Measurements from ENCODE around the gene GPBP1L1.
"Not testable (repeated sequence)": the region's sequence is repeated elsewhere in the genome, so short reads cannot be mapped to it uniquely, and the experiment has no call there.

The GPBP1L1 gene

GRCh38 chr1:45612941-45613579 is 73.3 kb downstream of the GPBP1L1 start:
- H3K9me3 Mint-ChIP-seq, result no peaks in the 10 kb centered on the region
- H3K27me3 Mint-ChIP-seq, result no peaks in the 10 kb centered on the region
- intact Hi-C loops (cut with micrococcal nuclease), result no loop called here
- no peak overlapping the region for H3K27ac Mint-ChIP-seq
- H3K4me3 Mint-ChIP-seq, result no peak overlapping the region
- peaks cover 7% of the 10 kb centered on the region for H3K4me1 Mint-ChIP-seq (ENCODE audit: low read depth)
- H3K36me3 Mint-ChIP-seq (ENCODE audit: low read depth), result peaks cover 83% of the 10 kb centered on the region

DNA sequence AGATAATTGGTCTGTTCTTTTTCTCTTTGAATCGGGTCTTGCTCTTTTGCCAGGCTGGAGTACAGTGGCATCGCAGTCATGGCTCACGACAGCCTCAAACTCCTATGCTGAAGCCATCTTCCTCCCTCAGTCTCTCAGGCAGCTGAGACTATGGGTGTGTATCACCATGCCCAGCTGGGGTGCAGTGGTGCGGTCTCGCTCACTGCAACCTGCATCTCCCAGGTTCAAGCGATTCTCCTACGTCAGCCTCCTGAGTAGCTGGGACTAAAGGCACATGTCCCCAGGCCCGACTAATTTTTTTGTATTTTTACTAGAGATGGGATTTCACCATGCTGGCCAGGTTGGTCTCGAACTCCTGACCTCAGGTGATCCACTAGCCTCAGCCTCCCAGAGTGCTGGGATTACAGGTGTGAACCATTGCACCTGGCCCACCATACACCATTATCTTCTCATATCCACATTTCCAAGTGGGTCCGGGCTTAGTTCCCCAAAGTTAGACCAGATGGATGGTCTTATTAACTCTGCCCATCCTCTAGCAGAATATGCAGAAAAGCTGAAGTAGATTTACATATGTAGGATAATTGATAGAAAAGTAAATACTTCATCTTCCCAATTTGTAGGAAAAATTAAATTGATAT is 75.6 kb downstream of the GPBP1L1 start:
- no peak overlapping the region for H3K4me3 Mint-ChIP-seq

GRCh38 chr1:45608175-45609156 is 77.9 kb downstream of the GPBP1L1 start:
- intact Hi-C loops (cut with micrococcal nuclease), result loop anchor here (5.0 kb wide), 1 partner anchor 79 kb away; the partner anchor contains the start of genes GPBP1L1 and TMEM69
- peaks cover 27% of the 10 kb centered on the region for H3K4me1 Mint-ChIP-seq (ENCODE audit: low read depth)
- H3K36me3 Mint-ChIP-seq (ENCODE audit: low read depth), result peaks cover 76% of the 10 kb centered on the region
- H3K4me3 Mint-ChIP-seq, result peak overlapping the region; percentile 43
- no peaks in the 10 kb centered on the region for H3K9me3 Mint-ChIP-seq
- H3K27ac Mint-ChIP-seq, result peak overlapping the region; percentile 79
- H3K27me3 Mint-ChIP-seq, result no peaks in the 10 kb centered on the region

More for the DNA sequence above, 75.6 kb downstream of the GPBP1L1 start:
- Mint-ChIP-seq H3K27ac (no peak overlapping the region), H3K9me3 (no peaks in the 10 kb centered on the region), H3K27me3 (no peaks in the 10 kb centered on the region), H3K4me1 (ENCODE audit: low read depth) (peaks cover 27% of the 10 kb centered on the region), H3K36me3 (ENCODE audit: low read depth) (peaks cover 80% of the 10 kb centered on the region)
- intact Hi-C loops (cut with micrococcal nuclease), result no loop called here

GRCh38 chr1:45607404-45608074 is 78.8 kb downstream of the GPBP1L1 start:
- intact Hi-C loops (cut with micrococcal nuclease), result loop anchor here (5.0 kb wide), 1 partner anchor 80 kb away; the partner anchor contains the start of genes GPBP1L1 and TMEM69
- H3K4me1 Mint-ChIP-seq (ENCODE audit: low read depth), result peaks cover 27% of the 10 kb centered on the region
- H3K9me3 Mint-ChIP-seq, result no peaks in the 10 kb centered on the region
- H3K27ac Mint-ChIP-seq, result peak overlapping the region; percentile 79
- peaks cover 73% of the 10 kb centered on the region for H3K36me3 Mint-ChIP-seq (ENCODE audit: low read depth)
- no peaks in the 10 kb centered on the region for H3K27me3 Mint-ChIP-seq
- peak overlapping the region; percentile 43 for H3K4me3 Mint-ChIP-seq

DNA sequence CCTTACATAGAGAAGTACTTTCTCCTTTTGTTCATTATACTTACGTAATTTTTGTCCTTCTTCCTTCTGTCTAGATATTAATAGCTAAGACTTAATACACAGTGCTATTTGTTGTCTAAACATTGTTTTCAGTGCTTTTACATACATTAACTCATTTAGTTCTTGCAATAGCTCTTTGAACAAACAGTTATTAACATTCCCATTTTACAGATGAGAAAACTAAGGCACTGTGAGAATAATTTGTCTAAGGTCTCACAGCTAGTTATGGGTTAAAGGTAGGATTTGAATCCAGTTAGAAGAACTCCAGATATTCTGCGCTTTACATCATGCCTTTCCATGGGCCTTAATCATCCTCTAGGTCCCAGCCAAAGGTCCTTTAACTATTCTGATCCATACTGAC is 82.1 kb downstream of the GPBP1L1 start:
- Mint-ChIP-seq H3K9me3 (no peaks in the 10 kb centered on the region), H3K36me3 (ENCODE audit: low read depth) (peaks cover 71% of the 10 kb centered on the region), H3K4me3 (no peak overlapping the region), H3K27me3 (no peaks in the 10 kb centered on the region), H3K27ac (no peak overlapping the region), H3K4me1 (ENCODE audit: low read depth) (peaks cover 36% of the 10 kb centered on the region)
- intact Hi-C loops (cut with micrococcal nuclease), result no loop called here

- not testable (repeated sequence) for H3K27me3 Mint-ChIP-seq; H3K4me1 Mint-ChIP-seq (ENCODE audit: low read depth); H3K27ac Mint-ChIP-seq; H3K9me3 Mint-ChIP-seq; H3K4me3 Mint-ChIP-seq
- peaks cover 81% of the 10 kb centered on the region for H3K36me3 Mint-ChIP-seq (ENCODE audit: low read depth)
- intact Hi-C loops (cut with micrococcal nuclease), result loop anchor here (10.0 kb wide), 1 partner anchor 48 kb away; no protein-coding TSS in a partner anchor
Measured at GRCh38 chr1:45596765-45597164, 89.6 kb downstream of the GPBP1L1 start.

DNA sequence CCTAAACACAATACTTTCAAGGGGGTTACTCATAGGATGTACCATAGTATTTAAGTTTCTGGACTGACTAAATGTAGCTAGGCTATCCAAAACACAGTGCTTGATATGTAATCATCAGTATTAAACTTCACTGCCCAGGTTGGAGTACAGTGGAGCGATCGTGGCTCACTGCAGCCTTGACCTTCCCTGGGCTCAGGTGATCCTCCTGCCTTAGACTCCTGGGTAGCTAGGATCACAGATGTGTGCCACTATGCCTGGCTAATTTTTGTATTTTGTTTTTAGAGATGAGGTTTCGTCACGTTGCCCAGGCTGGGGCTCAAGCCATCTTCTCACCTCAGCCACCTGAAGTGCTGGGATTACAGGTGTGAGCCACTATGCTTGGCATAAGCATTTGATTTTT is 91.9 kb downstream of the GPBP1L1 start:
- no peak overlapping the region for H3K4me3 Mint-ChIP-seq
- intact Hi-C loops (cut with micrococcal nuclease), result loop anchor here (10.0 kb wide), 1 partner anchor 50 kb away; no protein-coding TSS in a partner anchor
- no peak overlapping the region for H3K27ac Mint-ChIP-seq
- H3K4me1 Mint-ChIP-seq (ENCODE audit: low read depth), result peaks cover 3% of the 10 kb centered on the region
- H3K9me3 Mint-ChIP-seq, result no peaks in the 10 kb centered on the region
- peaks cover 80% of the 10 kb centered on the region for H3K36me3 Mint-ChIP-seq (ENCODE audit: low read depth)
- no peaks in the 10 kb centered on the region for H3K27me3 Mint-ChIP-seq

DNA sequence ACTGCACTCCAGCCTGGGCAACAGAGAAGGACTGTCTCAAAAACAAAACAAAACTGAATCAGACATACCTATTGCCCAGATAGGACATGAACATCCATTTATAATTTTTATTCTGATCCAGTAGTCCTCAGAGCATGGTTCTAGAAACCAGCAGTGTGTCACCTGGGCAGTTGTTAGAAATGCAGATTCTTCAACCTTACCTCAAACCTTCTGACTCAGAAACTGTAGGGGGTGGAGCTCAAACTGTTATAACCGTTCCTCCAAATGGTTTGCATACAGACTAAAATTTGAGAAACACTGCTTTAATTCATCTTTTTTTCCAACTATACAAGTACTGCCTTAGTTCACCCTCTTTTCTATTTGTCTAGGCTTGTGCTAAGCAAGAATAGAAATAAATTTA is 96.5 kb downstream of the GPBP1L1 start:
- intact Hi-C loops (cut with micrococcal nuclease), result loop anchor here (10.0 kb wide), 1 partner anchor 55 kb away; no protein-coding TSS in a partner anchor
- no peaks in the 10 kb centered on the region for H3K27me3 Mint-ChIP-seq
- no peaks in the 10 kb centered on the region for H3K9me3 Mint-ChIP-seq
- no peak overlapping the region for H3K4me3 Mint-ChIP-seq
- peaks cover 44% of the 10 kb centered on the region for H3K36me3 Mint-ChIP-seq (ENCODE audit: low read depth)
- peaks cover 20% of the 10 kb centered on the region for H3K4me1 Mint-ChIP-seq (ENCODE audit: low read depth)
- no peak overlapping the region for H3K27ac Mint-ChIP-seq

GRCh38 chr1:45586769-45587168 is 99.6 kb downstream of the GPBP1L1 start:
- Mint-ChIP-seq H3K9me3 (no peaks in the 10 kb centered on the region), H3K36me3 (ENCODE audit: low read depth) (peaks cover 26% of the 10 kb centered on the region)
- intact Hi-C loops (cut with micrococcal nuclease), result no loop called here

GRCh38 chr1:45585496-45586075 is 100.7 kb downstream of the GPBP1L1 start:
- H3K36me3 Mint-ChIP-seq (ENCODE audit: low read depth), result peaks cover 14% of the 10 kb centered on the region
- no peak overlapping the region for H3K27ac Mint-ChIP-seq
- H3K4me3 Mint-ChIP-seq, result peak overlapping the region; percentile 98
- H3K4me1 Mint-ChIP-seq (ENCODE audit: low read depth), result peaks cover 32% of the 10 kb centered on the region
- H3K9me3 Mint-ChIP-seq, result no peaks in the 10 kb centered on the region
- no peaks in the 10 kb centered on the region for H3K27me3 Mint-ChIP-seq
- intact Hi-C loops (cut with micrococcal nuclease), result loop anchor here (2.0 kb wide), 1 partner anchor 103 kb away; the partner anchor contains the start of gene TMEM69

More at GRCh38 chr1:45586769-45587168, 99.6 kb downstream of the GPBP1L1 start:
- Mint-ChIP-seq H3K27ac (peak overlapping the region; percentile 58), H3K4me1 (ENCODE audit: low read depth) (peaks cover 32% of the 10 kb centered on the region), H3K4me3 (peak overlapping the region; percentile 66), H3K27me3 (no peaks in the 10 kb centered on the region)

- peak overlapping the region; percentile 98 for H3K4me3 Mint-ChIP-seq
- intact Hi-C loops (cut with micrococcal nuclease), result loop anchor here (2.0 kb wide), 1 partner anchor 104 kb away; the partner anchor contains the start of gene TMEM69
- no peaks in the 10 kb centered on the region for H3K27me3 Mint-ChIP-seq
- H3K9me3 Mint-ChIP-seq, result no peaks in the 10 kb centered on the region
- peaks cover 32% of the 10 kb centered on the region for H3K4me1 Mint-ChIP-seq (ENCODE audit: low read depth)
- H3K36me3 Mint-ChIP-seq (ENCODE audit: low read depth), result peaks cover 14% of the 10 kb centered on the region
- H3K27ac Mint-ChIP-seq, result peak overlapping the region; percentile 99
Measured at GRCh38 chr1:45585110-45585426, 101.3 kb downstream of the GPBP1L1 start.

DNA sequence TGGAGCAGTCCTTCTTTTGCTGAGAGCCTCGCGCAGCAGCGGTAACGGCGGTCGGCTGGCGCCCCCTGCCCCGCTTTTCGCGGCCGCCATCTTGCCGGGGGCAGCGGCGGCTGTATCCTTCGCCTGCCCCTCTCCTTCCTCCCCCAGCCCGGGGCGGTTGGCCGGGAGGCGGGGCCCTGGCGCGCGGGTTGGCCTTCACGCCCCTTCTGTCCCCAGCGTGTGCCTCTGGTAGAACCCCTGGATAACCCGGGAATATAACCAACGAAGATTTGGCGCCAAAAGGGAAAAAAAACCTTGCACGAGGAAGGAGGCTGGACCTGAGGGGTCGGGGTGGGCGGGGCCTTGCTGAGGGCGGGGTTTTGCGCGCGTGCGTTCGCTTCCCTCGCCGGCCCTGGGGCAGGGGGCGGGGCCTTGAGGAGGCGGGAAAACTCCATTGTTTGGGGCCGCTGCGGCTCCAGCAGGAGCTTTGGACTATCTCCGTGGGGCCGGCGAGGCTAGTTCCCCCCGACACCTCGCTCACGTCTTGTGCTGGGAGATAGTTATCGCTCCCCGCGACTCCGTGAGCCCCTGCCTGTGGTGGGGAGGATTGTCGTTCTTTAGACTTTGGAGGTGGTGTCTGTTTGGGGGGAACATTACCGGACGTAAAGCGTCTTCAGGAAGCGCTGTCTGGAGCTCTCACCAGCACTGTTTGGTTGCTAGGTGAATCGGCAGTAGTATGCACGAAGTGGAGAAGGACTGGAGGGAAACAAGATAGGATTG is 101.8 kb downstream of the GPBP1L1 start:
- H3K4me1 Mint-ChIP-seq (ENCODE audit: low read depth), result peaks cover 32% of the 10 kb centered on the region
- peak overlapping the region; percentile 99 for H3K27ac Mint-ChIP-seq
- no peaks in the 10 kb centered on the region for H3K9me3 Mint-ChIP-seq
- intact Hi-C loops (cut with micrococcal nuclease), result loop anchor here (2.0 kb wide), 1 partner anchor 104 kb away; the partner anchor contains the start of gene TMEM69
- no peaks in the 10 kb centered on the region for H3K27me3 Mint-ChIP-seq
- H3K36me3 Mint-ChIP-seq (ENCODE audit: low read depth), result peaks cover 14% of the 10 kb centered on the region
- H3K4me3 Mint-ChIP-seq, result peak overlapping the region; percentile 98

All from dendritic cell treated with granulocyte-macrophage colony-stimulating factor and Interleukin-4, amounts not matched to agents 40 ng/mL and 50 ng/mL, for 4 days (primary cell).